NB4 (cell line): ENCODE results near the gene RAD51B.

ENCODE experiments used
- POLR2A ChIP-seq: IDR thresholded peaks from 2 replicates; pipeline ENCODE4 v1.6.1; 2011; ENCODE audit warnings: mild to moderate bottlenecking; ENCODE audit not compliant: insufficient read length; ENCODE audit errors: extremely low read depth
- TF ChIP-seq, protein P1 (sequence below): IDR thresholded peaks from one replicate; pipeline ENCODE4 v1.5.1; 2012; ENCODE audit warnings: low read depth, low read length
- TF ChIP-seq, protein P2 (sequence below): IDR thresholded peaks from 2 replicates; pipeline ENCODE4 v1.6.1; 2011; ENCODE audit warnings: low read depth, low read length

DNA sequence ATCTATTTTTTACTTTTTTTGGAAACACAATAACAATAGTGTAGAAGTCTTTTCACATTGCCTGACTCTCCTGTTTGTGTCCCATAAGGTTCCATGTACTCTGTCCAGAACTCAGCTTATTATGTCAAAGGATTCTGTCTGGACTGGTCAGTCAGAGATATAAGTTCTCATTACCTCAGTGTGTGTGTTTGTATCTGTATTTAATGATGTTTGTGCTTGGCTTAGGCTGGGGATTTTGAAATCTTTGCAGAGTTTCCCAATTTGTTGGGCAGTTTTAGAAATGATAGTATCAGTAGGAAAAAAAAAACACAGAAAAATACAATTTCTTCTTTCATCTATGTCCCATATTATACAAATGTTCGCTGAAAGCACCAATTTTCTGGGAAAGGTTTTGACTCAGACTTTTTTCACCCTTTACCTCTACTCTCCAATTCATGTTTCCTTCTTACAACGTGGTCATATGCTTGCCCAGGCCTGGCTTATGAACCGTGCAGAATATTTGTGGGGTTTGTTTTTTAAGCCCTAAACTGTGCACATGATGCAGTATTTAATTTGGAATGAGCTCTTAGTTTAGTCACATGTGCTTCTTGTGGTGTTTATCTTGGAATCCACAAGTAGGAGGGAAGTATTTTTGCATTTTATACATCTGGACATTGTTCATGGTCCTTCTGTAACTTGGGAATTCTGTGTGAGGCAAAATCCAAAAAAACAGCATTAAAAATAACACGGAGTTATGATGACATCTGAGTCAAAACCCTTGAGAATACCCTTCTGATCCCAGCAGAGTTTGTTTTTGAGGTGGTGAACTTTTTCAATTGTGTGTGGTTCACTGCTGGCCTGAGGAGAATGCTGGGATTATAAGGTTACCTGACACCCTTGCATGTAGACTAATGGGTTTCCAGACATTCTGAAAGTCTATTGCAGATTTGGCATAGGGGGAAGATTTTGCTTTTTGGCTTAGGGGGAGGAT lies 121.2 kb downstream of the RAD51B start:
- TF ChIP-seq, protein P1, sequence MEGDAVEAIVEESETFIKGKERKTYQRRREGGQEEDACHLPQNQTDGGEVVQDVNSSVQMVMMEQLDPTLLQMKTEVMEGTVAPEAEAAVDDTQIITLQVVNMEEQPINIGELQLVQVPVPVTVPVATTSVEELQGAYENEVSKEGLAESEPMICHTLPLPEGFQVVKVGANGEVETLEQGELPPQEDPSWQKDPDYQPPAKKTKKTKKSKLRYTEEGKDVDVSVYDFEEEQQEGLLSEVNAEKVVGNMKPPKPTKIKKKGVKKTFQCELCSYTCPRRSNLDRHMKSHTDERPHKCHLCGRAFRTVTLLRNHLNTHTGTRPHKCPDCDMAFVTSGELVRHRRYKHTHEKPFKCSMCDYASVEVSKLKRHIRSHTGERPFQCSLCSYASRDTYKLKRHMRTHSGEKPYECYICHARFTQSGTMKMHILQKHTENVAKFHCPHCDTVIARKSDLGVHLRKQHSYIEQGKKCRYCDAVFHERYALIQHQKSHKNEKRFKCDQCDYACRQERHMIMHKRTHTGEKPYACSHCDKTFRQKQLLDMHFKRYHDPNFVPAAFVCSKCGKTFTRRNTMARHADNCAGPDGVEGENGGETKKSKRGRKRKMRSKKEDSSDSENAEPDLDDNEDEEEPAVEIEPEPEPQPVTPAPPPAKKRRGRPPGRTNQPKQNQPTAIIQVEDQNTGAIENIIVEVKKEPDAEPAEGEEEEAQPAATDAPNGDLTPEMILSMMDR = no peak
- no peak for TF ChIP-seq POLR2A
- TF ChIP-seq, protein P2, sequence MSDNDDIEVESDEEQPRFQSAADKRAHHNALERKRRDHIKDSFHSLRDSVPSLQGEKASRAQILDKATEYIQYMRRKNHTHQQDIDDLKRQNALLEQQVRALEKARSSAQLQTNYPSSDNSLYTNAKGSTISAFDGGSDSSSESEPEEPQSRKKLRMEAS = no peak
